Retinal pigment epithelial cell (primary cell): ENCODE results near the gene GMNC.

Experiments
- DNase-seq: peaks from one replicate; pipeline ENCODE4 v3.0.0-alpha.2; 2010; ENCODE audit warnings: low read depth
- H3K4me3 ChIP-seq: 2 replicates; pipeline ENCODE4 v1.5.1; 2011; ENCODE audit warnings: mild to moderate bottlenecking, low read length, control low read depth, moderate library complexity
- TF ChIP-seq, protein P1 (sequence below): conservative IDR thresholded peaks from 2 replicates; pipeline ENCODE4 v1.5.1; 2011; ENCODE audit warnings: low read depth, low read length, control low read depth, inconsistent platforms

The GMNC gene

DNA sequence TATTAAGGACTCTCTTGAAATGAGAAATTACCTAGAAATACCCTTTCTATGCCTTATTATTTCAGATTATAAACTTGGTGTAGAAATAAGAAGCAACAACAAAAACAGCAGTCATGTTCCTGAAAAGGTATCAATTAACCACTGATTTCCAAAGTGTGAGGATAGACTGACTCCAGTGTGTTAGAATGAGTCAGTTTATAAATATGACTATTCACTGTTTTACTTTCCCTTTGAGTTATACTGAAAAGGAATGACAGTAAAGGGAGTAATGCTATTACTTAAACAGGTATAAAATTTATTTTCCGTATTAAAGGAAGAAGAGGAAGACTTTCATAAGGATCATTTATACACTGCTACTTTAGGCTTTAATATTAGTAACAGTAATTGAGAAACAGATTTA, 12.9 kb downstream of the GMNC start:
- H3K4me3 ChIP-seq: no peak overlapping the region
- TF ChIP-seq, protein P1, sequence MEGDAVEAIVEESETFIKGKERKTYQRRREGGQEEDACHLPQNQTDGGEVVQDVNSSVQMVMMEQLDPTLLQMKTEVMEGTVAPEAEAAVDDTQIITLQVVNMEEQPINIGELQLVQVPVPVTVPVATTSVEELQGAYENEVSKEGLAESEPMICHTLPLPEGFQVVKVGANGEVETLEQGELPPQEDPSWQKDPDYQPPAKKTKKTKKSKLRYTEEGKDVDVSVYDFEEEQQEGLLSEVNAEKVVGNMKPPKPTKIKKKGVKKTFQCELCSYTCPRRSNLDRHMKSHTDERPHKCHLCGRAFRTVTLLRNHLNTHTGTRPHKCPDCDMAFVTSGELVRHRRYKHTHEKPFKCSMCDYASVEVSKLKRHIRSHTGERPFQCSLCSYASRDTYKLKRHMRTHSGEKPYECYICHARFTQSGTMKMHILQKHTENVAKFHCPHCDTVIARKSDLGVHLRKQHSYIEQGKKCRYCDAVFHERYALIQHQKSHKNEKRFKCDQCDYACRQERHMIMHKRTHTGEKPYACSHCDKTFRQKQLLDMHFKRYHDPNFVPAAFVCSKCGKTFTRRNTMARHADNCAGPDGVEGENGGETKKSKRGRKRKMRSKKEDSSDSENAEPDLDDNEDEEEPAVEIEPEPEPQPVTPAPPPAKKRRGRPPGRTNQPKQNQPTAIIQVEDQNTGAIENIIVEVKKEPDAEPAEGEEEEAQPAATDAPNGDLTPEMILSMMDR: no peak
- DNase-seq: no peak

DNA sequence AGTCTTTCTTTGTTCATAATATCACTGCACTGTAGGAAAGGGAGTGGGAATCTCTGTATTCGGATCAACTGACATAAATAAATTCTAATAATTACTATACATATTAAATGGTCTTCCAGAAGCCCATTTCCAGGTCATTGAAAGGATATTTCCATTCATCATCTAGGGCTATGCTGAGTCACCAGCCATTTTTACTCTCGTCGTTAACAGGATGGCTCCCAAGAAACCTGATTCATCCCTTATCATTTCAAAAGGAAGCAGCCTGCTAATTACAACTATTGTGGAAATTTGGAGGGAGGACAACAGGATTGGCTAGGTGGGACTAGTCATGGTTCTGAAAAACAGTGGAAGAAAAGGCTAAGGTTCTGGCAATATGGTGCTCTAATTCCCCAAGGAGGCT, 13.6 kb downstream of the GMNC start:
- TF ChIP-seq, protein P1: no peak
- H3K4me3 ChIP-seq: no peak overlapping the region
- no peak for DNase-seq

DNA sequence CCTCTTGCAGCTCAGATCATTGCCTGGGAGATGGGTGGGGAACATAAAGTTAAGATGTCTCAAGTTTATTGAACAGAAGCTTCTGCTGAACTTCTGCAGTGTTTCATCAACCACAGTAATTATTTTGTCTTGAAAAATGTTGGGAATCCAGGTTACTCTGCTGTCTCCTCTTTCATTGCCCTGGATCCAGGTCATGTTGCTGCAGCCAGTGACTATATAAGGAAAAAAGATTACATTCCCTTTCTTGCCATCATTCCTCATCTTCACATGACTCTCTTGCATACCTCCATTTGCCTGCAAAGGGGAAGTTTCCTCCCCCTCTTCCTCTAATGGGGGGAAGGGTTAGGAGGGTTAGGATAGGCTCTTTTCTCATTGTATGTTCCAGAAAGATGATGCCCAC, 15.1 kb downstream of the GMNC start:
- no peak overlapping the region for H3K4me3 ChIP-seq
- no peak for DNase-seq
- TF ChIP-seq, protein P1: no peak

DNA sequence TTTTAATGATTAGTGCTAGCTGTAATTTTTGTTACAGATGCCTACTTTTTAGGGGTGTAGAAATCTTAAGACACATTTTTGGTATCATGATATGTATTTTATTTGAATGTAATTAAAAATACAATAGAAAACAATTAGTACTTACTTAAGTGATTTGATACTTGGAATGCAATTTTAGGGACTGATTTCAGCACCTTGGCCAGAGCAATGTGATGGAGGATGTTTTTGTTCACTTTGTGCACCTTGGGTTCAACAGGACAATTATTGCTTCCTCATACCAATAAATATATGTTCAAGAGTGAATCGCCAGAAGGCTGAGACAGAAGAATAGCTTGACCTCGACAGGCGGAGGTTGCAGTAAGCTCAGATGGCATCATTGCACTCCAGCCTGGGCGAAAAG, 22.3 kb downstream of the GMNC start:
- TF ChIP-seq, protein P1: no peak
- H3K4me3 ChIP-seq: no peak overlapping the region
- DNase-seq: no peak

DNA sequence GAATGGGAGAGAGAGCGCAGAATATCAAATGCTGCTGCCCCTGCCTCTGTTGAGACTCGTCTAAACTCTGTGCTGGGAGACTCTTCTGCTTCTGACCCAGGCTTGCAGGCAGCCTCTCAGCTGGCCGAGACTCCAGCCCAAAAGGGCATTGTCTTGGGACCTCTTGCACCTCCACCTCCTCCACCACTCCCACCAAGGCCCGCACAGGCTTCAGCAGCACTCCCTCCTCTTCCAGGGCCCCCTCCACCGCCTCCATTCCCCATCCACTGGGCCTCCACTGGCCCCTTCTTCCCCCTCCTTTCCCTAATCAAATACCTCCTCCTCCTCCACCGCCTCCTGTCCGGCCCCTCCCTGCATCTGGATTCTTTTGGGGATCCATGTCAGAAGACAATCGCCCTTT, 31.3 kb downstream of the GMNC start:
- TF ChIP-seq, protein P1: no peak
- no peak for DNase-seq
- H3K4me3 ChIP-seq: no peak overlapping the region

DNA sequence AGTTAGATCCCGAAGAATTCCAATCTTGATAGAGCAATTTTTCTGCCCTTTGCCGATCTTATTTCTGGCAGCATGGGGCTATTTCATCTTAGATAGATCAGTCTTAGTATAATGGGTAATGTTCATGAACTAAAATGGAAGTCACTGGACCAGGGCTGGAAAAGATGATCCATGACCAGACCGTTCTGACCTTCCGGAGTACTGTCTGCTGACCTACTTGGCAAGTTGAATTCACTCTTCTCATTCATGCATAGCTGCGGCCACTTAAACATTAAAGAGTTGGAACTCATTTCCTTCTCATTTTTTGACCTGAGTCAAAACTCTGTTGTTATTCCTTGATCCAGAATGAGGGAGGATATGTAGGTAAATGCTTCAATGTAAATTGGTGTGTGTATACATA, 32.5 kb downstream of the GMNC start:
- H3K4me3 ChIP-seq: no peak overlapping the region
- TF ChIP-seq, protein P1: no peak
- no peak for DNase-seq

DNA sequence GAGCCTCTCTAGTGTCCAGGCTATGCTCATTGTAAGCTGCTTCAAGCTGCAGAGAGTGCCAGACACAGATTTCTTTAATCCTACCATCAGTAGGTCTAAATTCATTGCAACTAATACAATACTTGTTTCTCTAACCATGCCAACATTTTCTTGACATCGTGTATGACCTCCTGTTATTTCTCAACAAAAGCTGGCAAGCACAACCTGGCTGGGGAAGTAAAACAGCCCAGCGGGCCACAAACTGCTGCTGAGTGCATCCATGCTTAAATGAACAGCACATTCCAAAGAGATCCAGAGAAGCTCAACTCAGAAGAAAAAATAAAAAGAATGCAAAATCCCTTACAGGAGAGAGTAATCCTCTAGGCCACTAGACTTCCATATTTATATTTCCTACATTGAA, 36.5 kb downstream of the GMNC start:
- peak; percentile 98 for DNase-seq
- TF ChIP-seq, protein P1: no peak

More for the DNA sequence above, 36.5 kb downstream of the GMNC start:
- no peak overlapping the region for H3K4me3 ChIP-seq
